Measurements from ENCODE around the gene EPAS1. TPM values are rescaled to one million over a fixed set of nuclear protein-coding genes. Genes with fewer than 3 reads are reported as not detected.

Gene EPAS1
- total RNA-seq, 1 experiment from 2014 or later: 106 TPM

DNA sequence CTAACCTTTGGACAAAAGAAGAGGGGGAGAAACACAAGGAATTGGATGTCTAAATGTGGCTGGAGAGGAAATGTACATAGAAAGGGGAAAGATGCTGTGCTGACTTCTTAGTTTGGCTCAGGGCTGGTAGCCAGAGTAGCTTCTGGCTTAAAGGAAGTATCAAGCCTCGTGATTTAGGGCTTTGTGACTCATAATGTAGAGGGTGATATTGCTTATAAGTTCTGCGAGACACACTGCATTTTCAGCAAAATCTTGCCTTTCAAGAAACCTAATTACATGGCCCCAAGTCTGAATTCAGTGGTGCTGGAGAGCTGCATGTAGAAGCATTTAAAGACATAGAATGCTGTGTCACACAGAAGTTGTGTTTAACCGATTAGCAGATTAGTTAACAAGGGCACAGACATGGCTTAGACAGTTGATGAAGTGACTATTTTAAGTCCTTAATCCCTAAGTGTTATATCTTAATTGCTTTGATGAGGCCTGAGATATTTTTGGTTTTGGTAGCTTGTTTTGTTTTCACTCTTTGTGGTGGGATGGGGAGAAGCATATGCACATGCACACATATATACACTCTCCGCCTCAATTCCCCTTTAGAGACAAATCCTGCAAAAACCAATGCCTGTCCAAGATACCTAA is 66.4 kb downstream of the EPAS1 start:
- H3K27me3 ChIP-seq (ENCODE audit: control insufficient read depth, insufficient read depth, low read length): no peaks in the 10 kb centered on the region
- TF ChIP-seq POLR2AphosphoS5 (IDR thresholded peaks at IDR 0.05; ENCODE audit: low read depth, low read length): no peak
- no peak for TF ChIP-seq TCF7L2 (IDR thresholded peaks at IDR 0.05; ENCODE audit: low read depth, low read length)
- TF ChIP-seq, protein P1, sequence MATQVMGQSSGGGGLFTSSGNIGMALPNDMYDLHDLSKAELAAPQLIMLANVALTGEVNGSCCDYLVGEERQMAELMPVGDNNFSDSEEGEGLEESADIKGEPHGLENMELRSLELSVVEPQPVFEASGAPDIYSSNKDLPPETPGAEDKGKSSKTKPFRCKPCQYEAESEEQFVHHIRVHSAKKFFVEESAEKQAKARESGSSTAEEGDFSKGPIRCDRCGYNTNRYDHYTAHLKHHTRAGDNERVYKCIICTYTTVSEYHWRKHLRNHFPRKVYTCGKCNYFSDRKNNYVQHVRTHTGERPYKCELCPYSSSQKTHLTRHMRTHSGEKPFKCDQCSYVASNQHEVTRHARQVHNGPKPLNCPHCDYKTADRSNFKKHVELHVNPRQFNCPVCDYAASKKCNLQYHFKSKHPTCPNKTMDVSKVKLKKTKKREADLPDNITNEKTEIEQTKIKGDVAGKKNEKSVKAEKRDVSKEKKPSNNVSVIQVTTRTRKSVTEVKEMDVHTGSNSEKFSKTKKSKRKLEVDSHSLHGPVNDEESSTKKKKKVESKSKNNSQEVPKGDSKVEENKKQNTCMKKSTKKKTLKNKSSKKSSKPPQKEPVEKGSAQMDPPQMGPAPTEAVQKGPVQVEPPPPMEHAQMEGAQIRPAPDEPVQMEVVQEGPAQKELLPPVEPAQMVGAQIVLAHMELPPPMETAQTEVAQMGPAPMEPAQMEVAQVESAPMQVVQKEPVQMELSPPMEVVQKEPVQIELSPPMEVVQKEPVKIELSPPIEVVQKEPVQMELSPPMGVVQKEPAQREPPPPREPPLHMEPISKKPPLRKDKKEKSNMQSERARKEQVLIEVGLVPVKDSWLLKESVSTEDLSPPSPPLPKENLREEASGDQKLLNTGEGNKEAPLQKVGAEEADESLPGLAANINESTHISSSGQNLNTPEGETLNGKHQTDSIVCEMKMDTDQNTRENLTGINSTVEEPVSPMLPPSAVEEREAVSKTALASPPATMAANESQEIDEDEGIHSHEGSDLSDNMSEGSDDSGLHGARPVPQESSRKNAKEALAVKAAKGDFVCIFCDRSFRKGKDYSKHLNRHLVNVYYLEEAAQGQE (IDR thresholded peaks at IDR 0.05; ENCODE audit: insufficient read depth in 1 of 2, low read depth in 2 of 2, low read length in 1 of 2): no peak
- no peak for TF ChIP-seq SIN3A (IDR thresholded peaks at IDR 0.05; ENCODE audit: borderline replicate concordance, insufficient read depth, low read depth, low read length)
- H3K36me3 ChIP-seq (ENCODE audit: control insufficient read depth, insufficient read depth, low read length): no peaks in the 10 kb centered on the region; the same call in 1 of the 2 replicates
- no TSS peak for BruUV-seq (replicated peaks)
- no peak for ATAC-seq
- in situ Hi-C loops (cut with HindIII; ENCODE audit: low pct_unique_long_range_greater_than_20kb, low sequenced_read_pairs) (no loop called here), intact Hi-C loops (cut with micrococcal nuclease; ENCODE audit: unreplicated experiment) (loop anchor here (2.0 to 5.0 kb wide), 3 partner anchors 57 to 351 kb away; no protein-coding TSS in a partner anchor)
- H3K4me1 ChIP-seq (ENCODE audit: control insufficient read depth, insufficient read depth, low read length): 0 out of 2 replicates have a peak, but pooled peaks cover 3% of the 10 kb centered on the region
- H3K4me3 ChIP-seq (ENCODE audit: low read depth in 2 of 2, low read length in 2 of 2): no peak overlapping the region
- H3K27ac ChIP-seq (ENCODE audit: low read length): no peak overlapping the region
- no peaks in the 10 kb centered on the region for H3K9me3 ChIP-seq (ENCODE audit: control insufficient read depth, insufficient read depth, low read depth, low read length)
- CTCF ChIA-PET: interaction anchor here (0.6 to 0.8 kb wide), 2 partner anchors 56 to 252 kb away, joined by 4 to 5 read pairs; no protein-coding TSS in a partner anchor
- POLR2A ChIA-PET: no interaction called here
- no peak for DNase-seq (ENCODE audit: low read depth, low spot score)

DNA sequence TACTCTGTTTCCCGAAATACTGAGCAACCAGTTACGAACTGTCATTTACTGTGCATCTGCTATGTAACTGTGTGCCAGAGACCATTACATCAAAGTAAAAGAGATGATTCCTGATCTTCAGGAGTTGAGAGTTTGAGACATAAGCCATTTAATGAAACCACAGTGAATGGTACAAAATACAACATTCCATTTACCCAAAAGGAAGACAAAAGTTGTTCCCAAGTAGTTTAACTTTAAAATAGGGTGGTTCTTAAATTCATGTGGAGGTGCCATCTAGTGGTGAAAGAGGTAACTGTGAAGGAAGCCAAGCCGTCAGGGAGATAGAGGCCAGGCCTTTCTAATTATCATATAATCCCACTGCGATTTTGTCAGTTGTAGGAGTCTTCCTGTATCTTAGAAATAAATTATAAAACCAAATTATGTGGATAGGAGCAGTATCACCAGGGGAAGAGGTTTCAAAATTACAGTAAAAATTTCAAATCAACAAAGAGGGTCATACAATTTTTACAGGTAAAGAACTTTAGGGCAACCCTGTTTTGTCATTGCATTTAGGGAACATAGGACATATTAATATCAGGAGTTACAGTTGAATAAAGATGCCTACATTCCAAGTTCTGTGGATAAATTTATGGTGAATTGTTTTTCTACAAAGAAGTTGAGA is 67.7 kb downstream of the EPAS1 start:
- ChIA-PET POLR2A (no interaction called here), CTCF (no interaction called here)
- Histone ChIP-seq H3K4me1 (ENCODE audit: control insufficient read depth, insufficient read depth, low read length) (0 out of 2 replicates have a peak, but pooled peaks cover 3% of the 10 kb centered on the region), H3K9me3 (ENCODE audit: control insufficient read depth, insufficient read depth, low read depth, low read length) (no peaks in the 10 kb centered on the region), H3K27me3 (ENCODE audit: control insufficient read depth, insufficient read depth, low read length) (no peaks in the 10 kb centered on the region), H3K27ac (ENCODE audit: low read length) (no peak overlapping the region), H3K36me3 (ENCODE audit: control insufficient read depth, insufficient read depth, low read length) (no peaks in the 10 kb centered on the region; the same call in none of the 2 replicates), H3K4me3 (ENCODE audit: low read depth in 2 of 2, low read length in 2 of 2) (no peak overlapping the region)
- ATAC-seq: peak; percentile 82
- DNase-seq (ENCODE audit: low read depth, low spot score): peak; percentile 42
- no TSS peak for BruUV-seq (replicated peaks)
- in situ Hi-C loops (cut with HindIII; ENCODE audit: low pct_unique_long_range_greater_than_20kb, low sequenced_read_pairs) (no loop called here), intact Hi-C loops (cut with micrococcal nuclease; ENCODE audit: unreplicated experiment) (loop anchor here (2.0 to 5.0 kb wide), 4 partner anchors 58 to 373 kb away; no protein-coding TSS in a partner anchor)
- TF ChIP-seq, protein P2, sequence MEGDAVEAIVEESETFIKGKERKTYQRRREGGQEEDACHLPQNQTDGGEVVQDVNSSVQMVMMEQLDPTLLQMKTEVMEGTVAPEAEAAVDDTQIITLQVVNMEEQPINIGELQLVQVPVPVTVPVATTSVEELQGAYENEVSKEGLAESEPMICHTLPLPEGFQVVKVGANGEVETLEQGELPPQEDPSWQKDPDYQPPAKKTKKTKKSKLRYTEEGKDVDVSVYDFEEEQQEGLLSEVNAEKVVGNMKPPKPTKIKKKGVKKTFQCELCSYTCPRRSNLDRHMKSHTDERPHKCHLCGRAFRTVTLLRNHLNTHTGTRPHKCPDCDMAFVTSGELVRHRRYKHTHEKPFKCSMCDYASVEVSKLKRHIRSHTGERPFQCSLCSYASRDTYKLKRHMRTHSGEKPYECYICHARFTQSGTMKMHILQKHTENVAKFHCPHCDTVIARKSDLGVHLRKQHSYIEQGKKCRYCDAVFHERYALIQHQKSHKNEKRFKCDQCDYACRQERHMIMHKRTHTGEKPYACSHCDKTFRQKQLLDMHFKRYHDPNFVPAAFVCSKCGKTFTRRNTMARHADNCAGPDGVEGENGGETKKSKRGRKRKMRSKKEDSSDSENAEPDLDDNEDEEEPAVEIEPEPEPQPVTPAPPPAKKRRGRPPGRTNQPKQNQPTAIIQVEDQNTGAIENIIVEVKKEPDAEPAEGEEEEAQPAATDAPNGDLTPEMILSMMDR (IDR thresholded peaks at IDR 0.05): peak; percentile 80; the same call in 1 of the 2 replicates
- TF ChIP-seq TCF7L2 (IDR thresholded peaks at IDR 0.05; ENCODE audit: low read depth, low read length): no peak
- TF ChIP-seq, protein P1 (IDR thresholded peaks at IDR 0.05; ENCODE audit: insufficient read depth in 1 of 2, low read depth in 2 of 2, low read length in 1 of 2): no peak
- no peak for TF ChIP-seq SIN3A (IDR thresholded peaks at IDR 0.05; ENCODE audit: borderline replicate concordance, insufficient read depth, low read depth, low read length)
- no peak for TF ChIP-seq POLR2AphosphoS5 (IDR thresholded peaks at IDR 0.05; ENCODE audit: low read depth, low read length)

All from Panc1 (cell line).